AG09309 (cell line): Measurements from ENCODE around the gene FAM131C.

Source experiments
- DNase-seq: peaks from one replicate; pipeline ENCODE4 v3.0.0-alpha.2; 2010; ENCODE audit warnings: low read depth
- H3K4me3 ChIP-seq: 2 replicates; pipeline ENCODE4 v1.5.1; 2011; ENCODE audit warnings: mild to moderate bottlenecking, low read depth, low read length, moderate library complexity; ENCODE audit not compliant: control insufficient read depth
- TF ChIP-seq, protein P1 (sequence below): IDR thresholded peaks from 2 replicates; pipeline ENCODE4 v1.5.1; 2011; ENCODE audit warnings: mild to moderate bottlenecking, low read depth, low read length, inconsistent platforms; ENCODE audit not compliant: insufficient read depth, control insufficient read depth; ENCODE audit errors: missing control alignments

Gene FAM131C

DNA sequence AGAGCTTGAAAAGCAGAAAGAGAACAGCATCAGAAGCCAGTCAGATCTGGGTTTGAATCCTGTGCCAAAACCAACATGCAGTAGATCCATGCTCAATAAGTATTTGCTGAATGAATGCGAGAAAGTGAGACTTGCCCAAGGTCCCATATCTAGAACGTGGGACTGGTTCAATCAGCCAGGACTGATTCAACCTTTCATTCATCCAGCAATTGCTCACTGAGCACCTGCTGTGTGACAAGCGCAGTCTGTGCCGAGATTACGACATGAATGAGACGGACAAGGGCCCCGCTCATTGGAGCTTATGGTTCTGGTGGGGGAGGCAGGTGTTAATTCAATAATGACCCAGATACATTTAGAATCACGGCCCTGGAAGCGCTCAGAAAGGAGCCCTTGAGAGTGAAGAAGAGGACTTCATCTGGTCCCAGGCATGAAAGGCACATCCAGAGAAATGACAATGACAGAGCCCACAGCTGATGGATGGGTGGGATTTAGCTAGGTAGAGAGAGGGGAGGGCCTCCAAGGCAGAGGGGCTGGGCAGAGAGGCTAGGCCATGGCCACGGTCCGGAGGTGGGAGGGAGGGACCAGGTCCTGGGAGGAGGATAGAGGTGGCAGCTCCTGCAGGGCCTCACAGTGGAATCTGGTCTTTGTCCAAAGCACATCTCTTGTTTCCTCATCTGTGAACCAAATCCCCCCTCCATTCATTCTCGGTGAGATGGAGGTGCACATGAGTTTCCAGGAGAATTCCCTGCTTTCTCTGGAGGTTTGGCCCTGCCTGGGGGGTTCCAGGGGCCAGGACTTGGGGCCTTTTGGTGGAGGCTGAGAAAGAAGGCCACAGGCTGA, 4.2 kb upstream of the FAM131C start:
- no peak for DNase-seq
- TF ChIP-seq, protein P1, sequence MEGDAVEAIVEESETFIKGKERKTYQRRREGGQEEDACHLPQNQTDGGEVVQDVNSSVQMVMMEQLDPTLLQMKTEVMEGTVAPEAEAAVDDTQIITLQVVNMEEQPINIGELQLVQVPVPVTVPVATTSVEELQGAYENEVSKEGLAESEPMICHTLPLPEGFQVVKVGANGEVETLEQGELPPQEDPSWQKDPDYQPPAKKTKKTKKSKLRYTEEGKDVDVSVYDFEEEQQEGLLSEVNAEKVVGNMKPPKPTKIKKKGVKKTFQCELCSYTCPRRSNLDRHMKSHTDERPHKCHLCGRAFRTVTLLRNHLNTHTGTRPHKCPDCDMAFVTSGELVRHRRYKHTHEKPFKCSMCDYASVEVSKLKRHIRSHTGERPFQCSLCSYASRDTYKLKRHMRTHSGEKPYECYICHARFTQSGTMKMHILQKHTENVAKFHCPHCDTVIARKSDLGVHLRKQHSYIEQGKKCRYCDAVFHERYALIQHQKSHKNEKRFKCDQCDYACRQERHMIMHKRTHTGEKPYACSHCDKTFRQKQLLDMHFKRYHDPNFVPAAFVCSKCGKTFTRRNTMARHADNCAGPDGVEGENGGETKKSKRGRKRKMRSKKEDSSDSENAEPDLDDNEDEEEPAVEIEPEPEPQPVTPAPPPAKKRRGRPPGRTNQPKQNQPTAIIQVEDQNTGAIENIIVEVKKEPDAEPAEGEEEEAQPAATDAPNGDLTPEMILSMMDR, result no peak
- no peak overlapping the region for H3K4me3 ChIP-seq

DNA sequence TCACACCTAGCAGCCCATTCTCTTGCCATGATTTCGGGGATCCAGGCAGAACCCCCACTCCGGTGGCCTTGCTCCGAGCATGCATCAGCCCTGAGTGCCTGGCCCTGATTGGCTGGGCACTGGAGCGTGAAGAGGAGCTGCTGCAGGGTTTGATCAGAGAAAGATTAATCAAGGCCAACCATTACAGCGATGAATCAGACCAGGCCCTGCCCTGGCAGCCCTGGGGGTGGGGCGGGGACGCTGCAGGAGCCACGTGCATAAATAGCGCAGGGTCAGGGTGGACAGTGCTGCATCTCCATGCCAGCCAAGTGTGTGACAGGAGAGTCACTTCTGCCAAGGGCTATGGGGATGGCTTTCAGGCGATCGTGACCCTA, 3.4 kb upstream of the FAM131C start:
- no peak for DNase-seq
- TF ChIP-seq, protein P1, result no peak
- no peak overlapping the region for H3K4me3 ChIP-seq

DNA sequence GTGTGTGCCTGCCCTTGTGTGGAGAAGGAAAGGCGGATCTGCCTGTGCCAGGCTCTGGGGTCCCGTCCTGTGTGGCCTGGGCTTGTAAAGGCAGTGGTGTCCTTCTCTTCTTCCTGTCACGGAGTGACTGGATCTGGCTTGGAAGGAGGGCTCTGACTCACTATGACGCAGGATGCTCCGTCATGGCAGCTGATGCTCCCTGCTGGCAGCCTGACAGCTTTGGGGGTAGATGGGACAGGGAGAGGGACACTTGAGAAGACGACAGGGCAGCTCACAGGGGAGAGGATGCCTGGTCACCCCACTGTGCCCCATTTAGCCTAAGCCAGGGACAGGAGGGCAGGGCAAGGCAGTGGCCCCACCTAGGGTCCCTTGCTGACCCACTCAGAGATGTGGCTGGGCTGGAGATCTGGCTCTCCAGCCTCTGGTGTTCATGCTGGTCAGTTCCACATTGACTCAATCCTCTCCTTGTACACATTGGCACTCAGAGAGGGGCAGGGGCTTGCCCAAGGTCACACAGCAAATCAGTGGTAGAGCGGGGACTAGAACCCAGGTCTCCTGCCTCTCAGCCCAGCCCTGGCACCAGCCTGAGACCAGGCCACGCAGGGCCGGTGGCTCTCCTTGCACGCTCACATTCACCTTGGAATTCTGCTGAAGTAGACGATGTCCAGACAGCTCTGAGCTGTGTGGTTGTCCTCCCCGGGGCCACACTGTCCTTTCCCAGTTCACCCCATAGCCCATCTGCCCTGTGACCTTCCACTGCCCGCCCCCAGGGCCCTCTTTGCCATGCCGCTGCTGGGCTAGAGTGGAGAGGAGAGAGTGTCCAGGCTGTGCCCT, 2.8 kb upstream of the FAM131C start:
- H3K4me3 ChIP-seq, result no peak overlapping the region
- DNase-seq, result peak; percentile 77
- TF ChIP-seq, protein P1, result no peak

DNA sequence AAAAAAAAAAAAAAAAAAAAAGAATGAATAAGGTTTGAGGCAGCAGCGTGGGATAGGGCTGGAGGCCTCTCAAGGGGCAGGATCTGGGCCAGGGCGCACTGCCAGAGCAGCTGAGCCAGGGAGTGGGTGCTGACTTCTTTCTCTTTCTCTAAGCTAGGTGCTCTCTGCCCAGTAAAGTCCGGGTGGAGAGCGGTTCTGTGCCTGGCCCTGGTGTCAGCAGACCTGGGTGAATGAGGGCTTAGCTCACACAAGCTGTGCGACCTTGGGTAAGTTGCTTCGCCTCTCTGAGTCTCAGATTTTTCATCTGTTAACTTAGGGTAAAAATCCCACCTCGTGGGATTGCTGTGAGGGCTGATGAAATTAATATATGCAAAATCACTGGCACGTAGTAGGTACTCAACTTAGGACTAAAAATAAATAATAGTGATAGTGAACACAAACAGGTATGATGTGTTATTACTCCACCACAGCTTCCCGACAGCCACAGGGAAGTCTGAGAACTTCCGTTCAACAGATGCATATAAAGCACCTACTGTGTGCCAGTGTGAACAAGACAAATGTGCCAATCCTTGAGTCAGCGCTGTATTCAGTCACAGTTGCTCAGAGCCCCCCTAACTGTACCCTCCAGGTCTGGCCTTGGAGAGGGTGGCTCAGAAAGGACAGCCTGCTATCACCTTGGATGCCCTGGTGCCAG, 2.0 kb upstream of the FAM131C start:
- TF ChIP-seq, protein P1, result no peak
- H3K4me3 ChIP-seq, result no peak overlapping the region
- DNase-seq, result peak; percentile 17

DNA sequence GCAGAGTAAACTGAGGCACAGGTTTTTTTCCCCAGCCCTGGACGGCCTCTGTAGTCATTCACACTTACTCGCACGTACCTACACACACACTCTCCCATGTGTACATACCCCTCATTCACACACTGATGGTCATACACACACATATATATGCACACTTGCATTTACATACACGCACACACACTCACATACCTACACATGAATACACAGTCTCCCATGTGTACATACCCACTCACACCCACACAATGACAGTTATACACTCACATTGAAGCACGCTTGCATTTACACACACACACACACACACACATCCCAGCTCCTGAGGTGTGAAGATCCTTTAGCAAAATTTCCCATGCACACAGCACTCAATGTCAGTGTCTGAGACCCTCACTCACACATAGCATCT, 766 bp upstream of the FAM131C start:
- DNase-seq, result no peak
- no peak overlapping the region for H3K4me3 ChIP-seq
- TF ChIP-seq, protein P1, result no peak
